Upper lobe of right lung (tissue), 1 donor: ENCODE measurements around the gene CDS2. TPM values are rescaled to one million over a fixed set of nuclear protein-coding genes. Genes with fewer than 3 reads are reported as not detected.

Experiments
- ATAC-seq: fragments of 200-7000 bp; cut with Tn5 transposase; one replicate; pipeline ENCODE4 v1.9.1; 2020; ENCODE audit warnings: mild to moderate bottlenecking, moderate library complexity
- DNase-seq: peaks from one replicate; pipeline ENCODE4 v3.0.0-alpha.2; 2020
- H3K27ac ChIP-seq: fragments of 200-600 bp; one replicate; pipeline ENCODE4 v1.8.0; 2022
- H3K27me3 ChIP-seq: fragments of 200-600 bp; one replicate; pipeline ENCODE4 v1.8.0; 2022; ENCODE audit warnings: mild to moderate bottlenecking
- H3K36me3 ChIP-seq: fragments of 200-600 bp; one replicate; pipeline ENCODE4 v1.8.0; 2022
- H3K4me1 ChIP-seq: fragments of 200-600 bp; one replicate; pipeline ENCODE4 v1.8.0; 2022
- H3K4me3 ChIP-seq: fragments of 200-600 bp; one replicate; pipeline ENCODE4 v1.8.0; 2022; ENCODE audit warnings: mild to moderate bottlenecking
- H3K9me3 ChIP-seq: fragments of 200-600 bp; one replicate; pipeline ENCODE4 v1.8.0; 2022
- intact Hi-C: fragments of 100-400 bp; cut with DNase I; formaldehyde crosslinking; loops from one replicate; pipeline ENCODE4 v1.11.0; 2022
- total RNA-seq: library from RNA; stranded (reverse); fragmentation: NEBNext Ultra II Directional; extraction: Animal tissue kit (Norgen Biotek cat#: 25700); gene quantifications from one replicate; pipeline ENCODE4 v1.2.1, GENCODE V29; 2021
- TF ChIP-seq, protein P1 (sequence below): fragments of 200-600 bp; IDR thresholded peaks from one replicate; pipeline ENCODE4 v1.8.0; 2022; ENCODE audit warnings: antibody characterized with exemption
- donor health status: DM: no; HTN: yes; CAD: no; lungs with severe emphysema.

The CDS2 gene
- total RNA-seq, 1 donor from 2014 or later = 65.0 TPM

DNA sequence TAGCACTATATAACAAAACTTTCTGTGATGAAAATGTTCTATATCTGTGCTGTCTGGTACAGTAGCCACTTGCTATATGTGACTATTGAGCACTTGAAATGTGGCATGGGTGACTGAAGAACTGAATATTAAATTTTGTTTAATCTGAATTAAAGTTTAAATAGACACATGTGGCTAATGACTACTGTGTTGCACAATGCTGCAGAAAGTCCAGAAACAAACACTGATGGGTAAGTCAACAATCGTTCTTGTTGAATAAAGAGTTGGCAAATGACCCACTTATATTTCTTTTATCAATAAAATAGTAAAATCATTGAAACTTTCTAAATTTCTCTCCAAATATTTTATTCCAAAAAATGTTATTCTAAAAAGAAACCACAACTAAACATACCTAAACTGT lies 108.2 kb downstream of the CDS2 start:
- intact Hi-C loops = no loop called here
- ATAC-seq = no peak

More for the DNA sequence above, 108.2 kb downstream of the CDS2 start:
- no peak overlapping the region for H3K4me3 ChIP-seq
- no peak overlapping the region for H3K27ac ChIP-seq
- H3K36me3 ChIP-seq = no peaks in the 10 kb centered on the region
- H3K4me1 ChIP-seq = no peaks in the 10 kb centered on the region
- no peak for DNase-seq
- H3K9me3 ChIP-seq = no peaks in the 10 kb centered on the region
- TF ChIP-seq, protein P1, sequence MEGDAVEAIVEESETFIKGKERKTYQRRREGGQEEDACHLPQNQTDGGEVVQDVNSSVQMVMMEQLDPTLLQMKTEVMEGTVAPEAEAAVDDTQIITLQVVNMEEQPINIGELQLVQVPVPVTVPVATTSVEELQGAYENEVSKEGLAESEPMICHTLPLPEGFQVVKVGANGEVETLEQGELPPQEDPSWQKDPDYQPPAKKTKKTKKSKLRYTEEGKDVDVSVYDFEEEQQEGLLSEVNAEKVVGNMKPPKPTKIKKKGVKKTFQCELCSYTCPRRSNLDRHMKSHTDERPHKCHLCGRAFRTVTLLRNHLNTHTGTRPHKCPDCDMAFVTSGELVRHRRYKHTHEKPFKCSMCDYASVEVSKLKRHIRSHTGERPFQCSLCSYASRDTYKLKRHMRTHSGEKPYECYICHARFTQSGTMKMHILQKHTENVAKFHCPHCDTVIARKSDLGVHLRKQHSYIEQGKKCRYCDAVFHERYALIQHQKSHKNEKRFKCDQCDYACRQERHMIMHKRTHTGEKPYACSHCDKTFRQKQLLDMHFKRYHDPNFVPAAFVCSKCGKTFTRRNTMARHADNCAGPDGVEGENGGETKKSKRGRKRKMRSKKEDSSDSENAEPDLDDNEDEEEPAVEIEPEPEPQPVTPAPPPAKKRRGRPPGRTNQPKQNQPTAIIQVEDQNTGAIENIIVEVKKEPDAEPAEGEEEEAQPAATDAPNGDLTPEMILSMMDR = no peak
- H3K27me3 ChIP-seq = no peaks in the 10 kb centered on the region

Other genes with a start within 250 kb of the CDS2 start
- gene SLC23A2, start 125.5 kb upstream of the CDS2 start, total RNA-seq = 26.2 TPM
- 105 TPM for gene TMEM230, start 13.9 kb upstream of the CDS2 start, total RNA-seq
- gene PCNA, start 7.0 kb upstream of the CDS2 start, total RNA-seq = 44.3 TPM
- not detected for gene PROKR2, start 189.9 kb downstream of the CDS2 start, total RNA-seq